Dermis microvascular lymphatic vessel endothelial cell (primary cell): ENCODE measurements around the gene HTATIP2. TPM values are rescaled to one million over a fixed set of nuclear protein-coding genes. Genes with fewer than 3 reads are reported as not detected.
"Not testable (repeated sequence)": the region's sequence is repeated elsewhere in the genome, so short reads cannot be mapped to it uniquely, and the experiment has no call there.

Experiments
- DNase-seq, 2 donors: peaks; one replicate each; pipeline versions ENCODE4 v3.0.0 to v3.0.0-alpha.2; 2010; ENCODE audit warnings: low read depth in 2 of 2
- total RNA-seq: library from RNA; depleted of rRNA; stranded (reverse); fragments of >200 nt; gene quantifications from 2 replicates; pipeline ENCODE4 v1.2.1, GENCODE V29; 2014

Gene HTATIP2
- total RNA-seq, 1 donor from 2014 or later, result 46.2 TPM

GRCh38 chr11:20369826-20370225 lies 6.3 kb downstream of the HTATIP2 start:
- no peak for DNase-seq

GRCh38 chr11:20372081-20372626 lies 8.6 kb downstream of the HTATIP2 start:
- no peak for DNase-seq

GRCh38 chr11:20373147-20373546 lies 9.6 kb downstream of the HTATIP2 start:
- no peak for DNase-seq

- no peak for DNase-seq
Observed at GRCh38 chr11:20373568-20374209, 10.2 kb downstream of the HTATIP2 start.

- DNase-seq, result peak in 1 of 2 donors; percentile 40
Observed at GRCh38 chr11:20374741-20375300, 11.3 kb downstream of the HTATIP2 start.

GRCh38 chr11:20376162-20376730 lies 12.7 kb downstream of the HTATIP2 start:
- DNase-seq, result no peak

GRCh38 chr11:20385996-20386395 lies 22.5 kb downstream of the HTATIP2 start:
- DNase-seq, result not testable (repeated sequence)

- DNase-seq, result peak; percentile 90 to 97
Observed at GRCh38 chr11:20387261-20388095, 24.0 kb downstream of the HTATIP2 start, which contains the start of gene PRMT3. PRMT3 (plus strand) TSS chr11:20387716; CDS start chr11:20387747, 31 bp downstream.

GRCh38 chr11:20388096-20389055 lies 24.9 kb downstream of the HTATIP2 start:
- peak in 1 of 2 donors; percentile 8 for DNase-seq

- DNase-seq, result peak; percentile 25 to 56
Observed at GRCh38 chr11:20397281-20397680, 33.8 kb downstream of the HTATIP2 start.

- DNase-seq, result no peak
Observed at GRCh38 chr11:20399498-20399897, 36.0 kb downstream of the HTATIP2 start.

GRCh38 chr11:20403059-20403458 lies 39.5 kb downstream of the HTATIP2 start:
- no peak for DNase-seq

- DNase-seq, result no peak
Observed at GRCh38 chr11:20406484-20406883, 43.0 kb downstream of the HTATIP2 start.

GRCh38 chr11:20407344-20407743 lies 43.8 kb downstream of the HTATIP2 start:
- DNase-seq, result no peak

- no peak for DNase-seq
Observed at GRCh38 chr11:20415432-20415831, 51.9 kb downstream of the HTATIP2 start.

- no peak for DNase-seq
Observed at GRCh38 chr11:20417771-20418170, 54.3 kb downstream of the HTATIP2 start.

GRCh38 chr11:20421946-20422345 lies 58.4 kb downstream of the HTATIP2 start:
- DNase-seq, result no peak

GRCh38 chr11:20429216-20429615 lies 65.7 kb downstream of the HTATIP2 start:
- DNase-seq, result no peak
